NCI-H2081 treated with DMSO at 0.1 percent for 48 hours (cell line): ENCODE measurements around the gene CWF19L2.

Experiments
- DNase-seq: peaks from one replicate; lab custom pipeline; 2025; lab: John Stamatoyannopoulos, UW

Gene CWF19L2

DNA sequence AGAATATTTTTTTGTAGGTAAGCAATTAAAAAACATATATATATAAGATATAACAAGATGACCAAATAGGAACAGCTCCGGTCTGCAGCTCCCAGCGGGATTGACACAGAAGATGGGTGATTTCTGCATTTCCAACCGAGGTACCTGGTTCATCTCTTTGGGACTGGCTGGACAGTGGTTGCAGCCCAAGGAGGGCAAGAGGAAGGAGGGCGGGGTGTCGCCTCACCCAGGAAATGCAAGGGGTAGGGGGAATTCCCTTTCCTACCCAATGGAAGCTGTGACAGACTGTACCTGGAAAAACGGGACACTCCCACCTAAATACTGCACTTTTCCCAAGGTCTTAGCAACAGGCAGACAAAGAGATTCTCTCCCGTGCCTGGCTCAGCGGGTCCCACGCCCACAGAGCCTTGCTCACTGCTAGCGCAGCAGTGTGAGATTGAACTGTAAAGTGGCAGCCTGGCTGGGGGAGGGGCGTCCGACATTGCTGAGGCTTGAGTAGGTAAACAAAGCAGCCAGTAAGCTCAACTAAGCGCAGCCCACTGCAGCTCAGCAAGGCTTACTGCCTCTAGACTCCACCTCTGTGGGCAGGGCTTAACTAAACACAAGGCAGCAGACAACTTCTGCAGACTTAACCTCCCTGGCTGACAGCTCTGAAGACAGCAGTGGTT, 163.8 kb downstream of the CWF19L2 start:
- no peak for DNase-seq

DNA sequence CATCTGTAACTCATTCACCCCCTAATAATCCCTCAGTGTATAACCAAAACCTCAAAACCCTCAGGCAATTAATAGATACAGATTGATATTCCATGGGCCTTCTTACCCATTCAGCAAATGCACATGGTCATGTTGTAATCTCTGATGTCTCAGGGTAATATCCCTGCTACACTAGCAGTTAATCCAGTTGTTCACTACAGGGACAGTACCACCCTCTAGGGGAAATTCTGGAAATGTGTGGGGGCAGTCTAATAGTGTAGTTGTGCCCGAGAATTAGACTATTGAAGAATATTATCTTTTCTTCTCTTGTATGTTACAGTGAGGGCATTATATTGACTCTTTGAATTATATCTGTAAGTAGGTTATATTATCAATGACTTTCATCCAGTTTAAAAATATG, 175.4 kb downstream of the CWF19L2 start:
- no peak for DNase-seq
